WTC11 (cell line): ENCODE data around the gene WNT11. TPM values are rescaled to one million over a fixed set of nuclear protein-coding genes. Genes with fewer than 3 reads are reported as not detected.

Experiments used
- ATAC-seq: fragments of 200-7000 bp; cut with Tn5 transposase; 2 replicates; pipeline ENCODE4 v1.10.0; 2021; ENCODE audit warnings: mild to moderate bottlenecking, moderate library complexity
- CTCF ChIA-PET: fragments of 300-600 bp; sonication (Branson Sonifier 250); formaldehyde crosslinking; loops from one replicate; lab custom pipeline; 2021; ENCODE audit warnings: antibody characterized with exemption; lab: Charles Lee
- POLR2A ChIA-PET: fragments of 350-600 bp; sonication (Branson Sonifier 250); formaldehyde crosslinking; loops from one replicate; lab custom pipeline; 2021; ENCODE audit warnings: antibody characterized with exemption; lab: Charles Lee
- DNase-seq: peaks from one replicate; pipeline ENCODE4 v3.0.0; 2021; ENCODE audit warnings: low spot score
- H3K27ac Mint-ChIP-seq: 2 replicates; pipeline ENCODE4 v1.8.0; 2021; ENCODE audit warnings: mixed read lengths
- H3K27me3 Mint-ChIP-seq: 2 replicates; pipeline ENCODE4 v1.8.0; 2021; ENCODE audit warnings: low read depth, mild to moderate bottlenecking, moderate library complexity, mixed read lengths
- H3K36me3 Mint-ChIP-seq: 2 replicates; pipeline ENCODE4 v1.8.0; 2021; ENCODE audit warnings: mixed read lengths
- H3K4me1 Mint-ChIP-seq: 2 replicates; pipeline ENCODE4 v1.8.0; 2022; ENCODE audit warnings: mixed read lengths
- H3K4me3 Mint-ChIP-seq: 2 replicates; pipeline ENCODE4 v1.8.0; 2021; ENCODE audit warnings: mild to moderate bottlenecking, moderate library complexity, mixed read lengths
- H3K9me3 Mint-ChIP-seq: 2 replicates; pipeline ENCODE4 v1.8.0; 2021; ENCODE audit warnings: mixed read lengths
- CREM ChIP-seq: sonication (generic); formaldehyde crosslinking; IDR thresholded peaks from 2 replicates; pipeline ENCODE4 v1.8.1; 2022; ENCODE audit warnings: mild to moderate bottlenecking, missing genetic modification reagents, moderate library complexity
- NR1H2 ChIP-seq: sonication (generic); formaldehyde crosslinking; IDR thresholded peaks from 2 replicates; pipeline ENCODE4 v1.9.0; 2021; ENCODE audit warnings: mild to moderate bottlenecking, moderate library complexity, missing genetic modification reagents
- NR2C2 ChIP-seq: sonication (generic); formaldehyde crosslinking; IDR thresholded peaks from 2 replicates; pipeline ENCODE4 v1.8.0; 2022; ENCODE audit warnings: mild to moderate bottlenecking, missing genetic modification reagents
- NR3C1 ChIP-seq: sonication (generic); formaldehyde crosslinking; conservative IDR thresholded peaks from 2 replicates; pipeline ENCODE4 v1.8.1; 2023; ENCODE audit warnings: low read depth, mild to moderate bottlenecking, missing genetic modification reagents
- SMAD4 ChIP-seq: sonication (generic); formaldehyde crosslinking; IDR thresholded peaks from 2 replicates; pipeline ENCODE4 v1.8.0; 2022; ENCODE audit warnings: mild to moderate bottlenecking, missing genetic modification reagents
- TEAD1 ChIP-seq: sonication (generic); formaldehyde crosslinking; IDR thresholded peaks from 2 replicates; pipeline ENCODE4 v1.8.0; 2022; ENCODE audit warnings: mild to moderate bottlenecking, missing genetic modification reagents
- ZNF232 ChIP-seq: sonication (generic); formaldehyde crosslinking; IDR thresholded peaks from 2 replicates; pipeline ENCODE4 v1.8.0; 2022; ENCODE audit warnings: mild to moderate bottlenecking, missing genetic modification reagents
- ZNF671 ChIP-seq: fragments of 250-450 bp; sonication (Bioruptor Pico); IDR thresholded peaks from 2 replicates; pipeline ENCODE4 v1.8.0; 2021; ENCODE audit warnings: mild to moderate bottlenecking
- total RNA-seq: library from RNA; stranded (reverse); gene quantifications from 3 replicates; pipeline ENCODE4 v1.2.3, GENCODE V29; 2021
- TF ChIP-seq, protein P1 (sequence below): sonication (generic); formaldehyde crosslinking; IDR thresholded peaks from 2 replicates; pipeline ENCODE4 v1.8.0; 2022; ENCODE audit warnings: mild to moderate bottlenecking, missing genetic modification reagents
- TF ChIP-seq, protein P2 (sequence below): sonication (generic); formaldehyde crosslinking; IDR thresholded peaks from 2 replicates; pipeline ENCODE4 v1.8.1; 2023; ENCODE audit warnings: mild to moderate bottlenecking, missing genetic modification reagents
- TF ChIP-seq, protein P3 (sequence below): sonication (generic); formaldehyde crosslinking; IDR thresholded peaks from 2 replicates; pipeline ENCODE4 v1.8.0; 2022; ENCODE audit warnings: missing genetic modification reagents
- TF ChIP-seq, protein P4 (sequence below): sonication (generic); formaldehyde crosslinking; IDR thresholded peaks from 2 replicates; pipeline ENCODE4 v1.8.1; 2023; ENCODE audit warnings: mild to moderate bottlenecking, missing genetic modification reagents, moderate library complexity
- TF ChIP-seq, protein P5 (sequence below): fragments of 200-600 bp; IDR thresholded peaks from 2 replicates; pipeline ENCODE4 v1.8.0; 2022; ENCODE audit warnings: antibody characterized with exemption
- TF ChIP-seq, protein P6 (sequence below): sonication (generic); formaldehyde crosslinking; IDR thresholded peaks from 2 replicates; pipeline ENCODE4 v1.8.0; 2023; ENCODE audit warnings: missing genetic modification reagents
- TF ChIP-seq, protein P7 (sequence below): sonication (generic); formaldehyde crosslinking; IDR thresholded peaks from 2 replicates; pipeline ENCODE4 v1.8.1; 2022; ENCODE audit warnings: missing genetic modification reagents, borderline replicate concordance
- TF ChIP-seq, protein P8 (sequence below): sonication (generic); formaldehyde crosslinking; IDR thresholded peaks from 2 replicates; pipeline ENCODE4 v1.8.1; 2023; ENCODE audit warnings: mild to moderate bottlenecking, missing genetic modification reagents, borderline replicate concordance

The WNT11 gene
- total RNA-seq, 1 experiment from 2014 or later, result 0.79 TPM

DNA sequence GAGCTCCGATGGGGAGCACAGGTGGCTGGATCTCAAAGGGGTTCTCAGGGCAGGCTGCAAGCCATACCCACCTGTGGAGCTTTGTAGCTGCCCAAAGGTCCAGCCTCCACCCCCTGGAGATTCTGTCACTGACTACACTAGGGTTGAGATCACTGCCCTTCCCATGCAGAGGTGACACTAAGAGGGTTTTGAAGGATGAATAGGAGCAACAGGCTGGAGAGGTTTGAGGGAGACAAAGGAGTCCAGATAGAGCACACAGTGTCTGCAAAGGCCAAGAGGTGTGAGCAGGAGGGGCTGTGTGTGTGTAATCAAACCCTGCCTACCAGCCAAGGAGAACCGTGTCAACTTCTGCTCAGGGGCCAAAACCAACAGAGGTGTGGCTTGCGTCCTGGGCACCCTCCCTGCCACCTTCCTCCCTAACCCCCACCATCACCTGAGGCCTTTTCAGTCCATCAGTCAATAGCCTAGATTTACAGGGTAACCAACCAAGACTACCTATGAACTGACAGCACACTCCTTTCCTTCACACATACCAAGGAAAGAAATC lies 43.0 kb upstream of the WNT11 start (continued):
- TF ChIP-seq, protein P1, sequence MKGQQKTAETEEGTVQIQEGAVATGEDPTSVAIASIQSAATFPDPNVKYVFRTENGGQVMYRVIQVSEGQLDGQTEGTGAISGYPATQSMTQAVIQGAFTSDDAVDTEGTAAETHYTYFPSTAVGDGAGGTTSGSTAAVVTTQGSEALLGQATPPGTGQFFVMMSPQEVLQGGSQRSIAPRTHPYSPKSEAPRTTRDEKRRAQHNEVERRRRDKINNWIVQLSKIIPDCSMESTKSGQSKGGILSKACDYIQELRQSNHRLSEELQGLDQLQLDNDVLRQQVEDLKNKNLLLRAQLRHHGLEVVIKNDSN (CRISPR knock-in tag), result no peak
- TF ChIP-seq, protein P2, sequence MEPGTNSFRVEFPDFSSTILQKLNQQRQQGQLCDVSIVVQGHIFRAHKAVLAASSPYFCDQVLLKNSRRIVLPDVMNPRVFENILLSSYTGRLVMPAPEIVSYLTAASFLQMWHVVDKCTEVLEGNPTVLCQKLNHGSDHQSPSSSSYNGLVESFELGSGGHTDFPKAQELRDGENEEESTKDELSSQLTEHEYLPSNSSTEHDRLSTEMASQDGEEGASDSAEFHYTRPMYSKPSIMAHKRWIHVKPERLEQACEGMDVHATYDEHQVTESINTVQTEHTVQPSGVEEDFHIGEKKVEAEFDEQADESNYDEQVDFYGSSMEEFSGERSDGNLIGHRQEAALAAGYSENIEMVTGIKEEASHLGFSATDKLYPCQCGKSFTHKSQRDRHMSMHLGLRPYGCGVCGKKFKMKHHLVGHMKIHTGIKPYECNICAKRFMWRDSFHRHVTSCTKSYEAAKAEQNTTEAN (CRISPR knock-in tag), result no peak
- TF ChIP-seq, protein P3, sequence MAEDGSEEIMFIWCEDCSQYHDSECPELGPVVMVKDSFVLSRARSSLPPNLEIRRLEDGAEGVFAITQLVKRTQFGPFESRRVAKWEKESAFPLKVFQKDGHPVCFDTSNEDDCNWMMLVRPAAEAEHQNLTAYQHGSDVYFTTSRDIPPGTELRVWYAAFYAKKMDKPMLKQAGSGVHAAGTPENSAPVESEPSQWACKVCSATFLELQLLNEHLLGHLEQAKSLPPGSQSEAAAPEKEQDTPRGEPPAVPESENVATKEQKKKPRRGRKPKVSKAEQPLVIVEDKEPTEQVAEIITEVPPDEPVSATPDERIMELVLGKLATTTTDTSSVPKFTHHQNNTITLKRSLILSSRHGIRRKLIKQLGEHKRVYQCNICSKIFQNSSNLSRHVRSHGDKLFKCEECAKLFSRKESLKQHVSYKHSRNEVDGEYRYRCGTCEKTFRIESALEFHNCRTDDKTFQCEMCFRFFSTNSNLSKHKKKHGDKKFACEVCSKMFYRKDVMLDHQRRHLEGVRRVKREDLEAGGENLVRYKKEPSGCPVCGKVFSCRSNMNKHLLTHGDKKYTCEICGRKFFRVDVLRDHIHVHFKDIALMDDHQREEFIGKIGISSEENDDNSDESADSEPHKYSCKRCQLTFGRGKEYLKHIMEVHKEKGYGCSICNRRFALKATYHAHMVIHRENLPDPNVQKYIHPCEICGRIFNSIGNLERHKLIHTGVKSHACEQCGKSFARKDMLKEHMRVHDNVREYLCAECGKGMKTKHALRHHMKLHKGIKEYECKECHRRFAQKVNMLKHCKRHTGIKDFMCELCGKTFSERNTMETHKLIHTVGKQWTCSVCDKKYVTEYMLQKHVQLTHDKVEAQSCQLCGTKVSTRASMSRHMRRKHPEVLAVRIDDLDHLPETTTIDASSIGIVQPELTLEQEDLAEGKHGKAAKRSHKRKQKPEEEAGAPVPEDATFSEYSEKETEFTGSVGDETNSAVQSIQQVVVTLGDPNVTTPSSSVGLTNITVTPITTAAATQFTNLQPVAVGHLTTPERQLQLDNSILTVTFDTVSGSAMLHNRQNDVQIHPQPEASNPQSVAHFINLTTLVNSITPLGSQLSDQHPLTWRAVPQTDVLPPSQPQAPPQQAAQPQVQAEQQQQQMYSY, result no peak
- TF ChIP-seq, protein P4, sequence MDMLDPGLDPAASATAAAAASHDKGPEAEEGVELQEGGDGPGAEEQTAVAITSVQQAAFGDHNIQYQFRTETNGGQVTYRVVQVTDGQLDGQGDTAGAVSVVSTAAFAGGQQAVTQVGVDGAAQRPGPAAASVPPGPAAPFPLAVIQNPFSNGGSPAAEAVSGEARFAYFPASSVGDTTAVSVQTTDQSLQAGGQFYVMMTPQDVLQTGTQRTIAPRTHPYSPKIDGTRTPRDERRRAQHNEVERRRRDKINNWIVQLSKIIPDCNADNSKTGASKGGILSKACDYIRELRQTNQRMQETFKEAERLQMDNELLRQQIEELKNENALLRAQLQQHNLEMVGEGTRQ (CRISPR knock-in tag), result no peak
- TF ChIP-seq CREM (CRISPR knock-in tag) (no peak), SMAD4 (no peak), NR3C1 (CRISPR knock-in tag) (no peak), ZNF232 (CRISPR knock-in tag) (no peak), NR1H2 (CRISPR knock-in tag) (no peak), NR2C2 (CRISPR knock-in tag) (no peak)
- TF ChIP-seq, protein P5, sequence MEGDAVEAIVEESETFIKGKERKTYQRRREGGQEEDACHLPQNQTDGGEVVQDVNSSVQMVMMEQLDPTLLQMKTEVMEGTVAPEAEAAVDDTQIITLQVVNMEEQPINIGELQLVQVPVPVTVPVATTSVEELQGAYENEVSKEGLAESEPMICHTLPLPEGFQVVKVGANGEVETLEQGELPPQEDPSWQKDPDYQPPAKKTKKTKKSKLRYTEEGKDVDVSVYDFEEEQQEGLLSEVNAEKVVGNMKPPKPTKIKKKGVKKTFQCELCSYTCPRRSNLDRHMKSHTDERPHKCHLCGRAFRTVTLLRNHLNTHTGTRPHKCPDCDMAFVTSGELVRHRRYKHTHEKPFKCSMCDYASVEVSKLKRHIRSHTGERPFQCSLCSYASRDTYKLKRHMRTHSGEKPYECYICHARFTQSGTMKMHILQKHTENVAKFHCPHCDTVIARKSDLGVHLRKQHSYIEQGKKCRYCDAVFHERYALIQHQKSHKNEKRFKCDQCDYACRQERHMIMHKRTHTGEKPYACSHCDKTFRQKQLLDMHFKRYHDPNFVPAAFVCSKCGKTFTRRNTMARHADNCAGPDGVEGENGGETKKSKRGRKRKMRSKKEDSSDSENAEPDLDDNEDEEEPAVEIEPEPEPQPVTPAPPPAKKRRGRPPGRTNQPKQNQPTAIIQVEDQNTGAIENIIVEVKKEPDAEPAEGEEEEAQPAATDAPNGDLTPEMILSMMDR, result no peak
- TF ChIP-seq, all 79 proteins: peak for 0

DNA sequence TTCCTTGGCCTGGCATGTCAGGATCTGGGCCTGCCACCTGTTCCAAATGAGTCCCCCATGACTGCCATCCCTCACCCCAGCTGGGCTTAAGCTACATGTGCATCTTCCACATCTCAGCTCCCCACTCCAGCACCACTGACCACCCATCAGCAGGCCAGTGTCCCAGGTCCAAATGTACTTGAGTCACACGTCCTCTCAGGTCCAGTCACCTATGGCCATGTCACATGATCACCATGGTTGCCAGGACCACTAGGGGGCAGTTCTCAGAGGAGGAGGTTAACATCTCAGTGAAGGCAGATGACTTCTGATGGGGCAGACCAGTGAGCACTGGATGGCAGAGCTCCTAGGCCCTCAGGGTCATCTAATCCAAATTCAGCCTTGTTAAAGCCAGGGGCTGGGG lies 41.9 kb upstream of the WNT11 start:
- CTCF ChIA-PET, result interaction anchor here (0.8 to 4.2 kb wide), 6 partner anchors 9 to 71 kb away, joined by 3 to 41 read pairs (median 5); no protein-coding TSS in a partner anchor
- Mint-ChIP-seq H3K36me3 (no peaks in the 10 kb centered on the region), H3K27ac (no peak overlapping the region), H3K9me3 (no peaks in the 10 kb centered on the region), H3K4me1 (peaks cover 14% of the 10 kb centered on the region), H3K27me3 (peaks cover 18% of the 10 kb centered on the region), H3K4me3 (no peak overlapping the region)
- peak; percentile 55 for ATAC-seq
- peak; percentile 52 for DNase-seq
- POLR2A ChIA-PET, result interaction anchor here (0.7 kb wide), 1 partner anchor 87 kb away, joined by 3 read pairs; no protein-coding TSS in a partner anchor
- TF ChIP-seq, protein P6, sequence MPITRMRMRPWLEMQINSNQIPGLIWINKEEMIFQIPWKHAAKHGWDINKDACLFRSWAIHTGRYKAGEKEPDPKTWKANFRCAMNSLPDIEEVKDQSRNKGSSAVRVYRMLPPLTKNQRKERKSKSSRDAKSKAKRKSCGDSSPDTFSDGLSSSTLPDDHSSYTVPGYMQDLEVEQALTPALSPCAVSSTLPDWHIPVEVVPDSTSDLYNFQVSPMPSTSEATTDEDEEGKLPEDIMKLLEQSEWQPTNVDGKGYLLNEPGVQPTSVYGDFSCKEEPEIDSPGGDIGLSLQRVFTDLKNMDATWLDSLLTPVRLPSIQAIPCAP (CRISPR knock-in tag), result no peak
- TF ChIP-seq, protein P7, sequence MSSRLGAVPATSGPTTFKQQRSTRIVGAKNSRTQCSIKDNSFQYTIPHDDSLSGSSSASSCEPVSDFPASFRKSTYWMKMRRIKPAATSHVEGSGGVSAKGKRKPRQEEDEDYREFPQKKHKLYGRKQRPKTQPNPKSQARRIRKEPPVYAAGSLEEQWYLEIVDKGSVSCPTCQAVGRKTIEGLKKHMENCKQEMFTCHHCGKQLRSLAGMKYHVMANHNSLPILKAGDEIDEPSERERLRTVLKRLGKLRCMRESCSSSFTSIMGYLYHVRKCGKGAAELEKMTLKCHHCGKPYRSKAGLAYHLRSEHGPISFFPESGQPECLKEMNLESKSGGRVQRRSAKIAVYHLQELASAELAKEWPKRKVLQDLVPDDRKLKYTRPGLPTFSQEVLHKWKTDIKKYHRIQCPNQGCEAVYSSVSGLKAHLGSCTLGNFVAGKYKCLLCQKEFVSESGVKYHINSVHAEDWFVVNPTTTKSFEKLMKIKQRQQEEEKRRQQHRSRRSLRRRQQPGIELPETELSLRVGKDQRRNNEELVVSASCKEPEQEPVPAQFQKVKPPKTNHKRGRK (CRISPR knock-in tag), result no peak
- TF ChIP-seq, protein P1 (CRISPR knock-in tag), result peak; percentile 91
- no peak for TF ChIP-seq ZNF671 (CRISPR knock-in tag)
- TF ChIP-seq, protein P8, sequence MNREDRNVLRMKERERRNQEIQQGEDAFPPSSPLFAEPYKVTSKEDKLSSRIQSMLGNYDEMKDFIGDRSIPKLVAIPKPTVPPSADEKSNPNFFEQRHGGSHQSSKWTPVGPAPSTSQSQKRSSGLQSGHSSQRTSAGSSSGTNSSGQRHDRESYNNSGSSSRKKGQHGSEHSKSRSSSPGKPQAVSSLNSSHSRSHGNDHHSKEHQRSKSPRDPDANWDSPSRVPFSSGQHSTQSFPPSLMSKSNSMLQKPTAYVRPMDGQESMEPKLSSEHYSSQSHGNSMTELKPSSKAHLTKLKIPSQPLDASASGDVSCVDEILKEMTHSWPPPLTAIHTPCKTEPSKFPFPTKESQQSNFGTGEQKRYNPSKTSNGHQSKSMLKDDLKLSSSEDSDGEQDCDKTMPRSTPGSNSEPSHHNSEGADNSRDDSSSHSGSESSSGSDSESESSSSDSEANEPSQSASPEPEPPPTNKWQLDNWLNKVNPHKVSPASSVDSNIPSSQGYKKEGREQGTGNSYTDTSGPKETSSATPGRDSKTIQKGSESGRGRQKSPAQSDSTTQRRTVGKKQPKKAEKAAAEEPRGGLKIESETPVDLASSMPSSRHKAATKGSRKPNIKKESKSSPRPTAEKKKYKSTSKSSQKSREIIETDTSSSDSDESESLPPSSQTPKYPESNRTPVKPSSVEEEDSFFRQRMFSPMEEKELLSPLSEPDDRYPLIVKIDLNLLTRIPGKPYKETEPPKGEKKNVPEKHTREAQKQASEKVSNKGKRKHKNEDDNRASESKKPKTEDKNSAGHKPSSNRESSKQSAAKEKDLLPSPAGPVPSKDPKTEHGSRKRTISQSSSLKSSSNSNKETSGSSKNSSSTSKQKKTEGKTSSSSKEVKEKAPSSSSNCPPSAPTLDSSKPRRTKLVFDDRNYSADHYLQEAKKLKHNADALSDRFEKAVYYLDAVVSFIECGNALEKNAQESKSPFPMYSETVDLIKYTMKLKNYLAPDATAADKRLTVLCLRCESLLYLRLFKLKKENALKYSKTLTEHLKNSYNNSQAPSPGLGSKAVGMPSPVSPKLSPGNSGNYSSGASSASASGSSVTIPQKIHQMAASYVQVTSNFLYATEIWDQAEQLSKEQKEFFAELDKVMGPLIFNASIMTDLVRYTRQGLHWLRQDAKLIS, result no peak
- no peak for TF ChIP-seq TEAD1
- TF ChIP-seq NR3C1 (CRISPR knock-in tag), result no peak
- TF ChIP-seq, protein P5, result peak; percentile 25; the same call in 1 of the 2 replicates
